Stomach (tissue), 9 donors: ENCODE results near the gene TRAPPC10. TPM values are rescaled to one million over a fixed set of nuclear protein-coding genes. Genes with fewer than 3 reads are reported as not detected.

Experiments used
- DNase-seq, 2 donors: peaks; one replicate each; pipeline versions ENCODE4 v3.0.0 to v3.0.0-alpha.2; 2013 to 2019
- H3K27ac ChIP-seq, 5 donors: fragments of 200-600 bp in 4 of 5; sonication (generic) in 4 of 5; one replicate each; pipeline ENCODE4 v1.5.1; 2013 to 2019; ENCODE audit warnings: mild to moderate bottlenecking in 1 of 5, moderate library complexity in 1 of 5
- H3K27me3 ChIP-seq, 3 donors: fragments of 200-600 bp; sonication (generic); one replicate each; pipeline ENCODE4 v1.5.1; 2017 to 2019; ENCODE audit warnings: mixed run types in 1 of 3
- H3K36me3 ChIP-seq, 4 donors: fragments of 200-600 bp; sonication (generic); 1 replicate in 3 of 4; 2 replicates in 1 of 4; pipeline ENCODE4 v1.5.1; 2016 to 2019
- H3K4me1 ChIP-seq, 4 donors: fragments of 200-600 bp; sonication (generic); one replicate each; pipeline ENCODE4 v1.5.1; 2016 to 2019
- H3K4me3 ChIP-seq, 4 donors: fragments of 200-600 bp; sonication (generic) in 3 of 4; one replicate each; pipeline ENCODE4 v1.5.1; 2016 to 2019; ENCODE audit warnings: mild to moderate bottlenecking in 1 of 4
- H3K9me3 ChIP-seq, 4 donors: fragments of 200-600 bp; sonication (generic); one replicate each; pipeline ENCODE4 v1.5.1; 2016 to 2019
- CTCF ChIP-seq, 7 experiments: fragments of 450-650 bp in 4 of 7; fragments of 200-600 bp in 3 of 7; sonication (generic) in 3 of 7; IDR thresholded peaks; one replicate each; pipeline ENCODE4 v1.5.1; 2016 to 2019; ENCODE audit warnings: antibody characterized with exemption in 7 of 7, control low read depth in 2 of 7, mild to moderate bottlenecking in 1 of 7
- EP300 ChIP-seq: sonication (generic); formaldehyde crosslinking; IDR thresholded peaks from one replicate; pipeline ENCODE4 v1.6.1; 2017; ENCODE audit warnings: antibody characterized with exemption
- POLR2A ChIP-seq, 4 donors: fragments of 450-650 bp; IDR thresholded peaks; one replicate each; pipeline ENCODE4 v1.6.1; 2016; ENCODE audit warnings: antibody characterized with exemption in 4 of 4, control low read depth in 2 of 4, mild to moderate bottlenecking in 1 of 4, moderate library complexity in 1 of 4
- POLR2AphosphoS5 ChIP-seq, 3 donors: sonication (generic); formaldehyde crosslinking; IDR thresholded peaks; one replicate each; pipeline ENCODE4 v1.6.1; 2016; ENCODE audit warnings: antibody characterized with exemption in 3 of 3
- whole genome bisulfite sequencing, 5 donors: extraction: QIAGEN DNeasy Blood & Tissue Kit in 3 of 5; methylation state at CpG; one replicate each; pipeline versions ENCODE4 v1.1.5 to v1.1.7; 2013 to 2018; 5-methylcytosine and 5-hydroxymethylcytosine counted together
- intact Hi-C: fragments of 100-400 bp; cut with DNase I; formaldehyde crosslinking; loops from one replicate; pipeline ENCODE4 v1.15.1; 2023; ENCODE audit warnings: low total_unique reads
- polyA plus RNA-seq, 3 donors: library from polyadenylated mRNA; stranded (reverse); fragments of 200-250 nt; gene quantifications; one replicate each; pipeline ENCODE4 v1.2.3, GENCODE V29; 2013
- total RNA-seq, 5 donors: library from RNA; depleted of rRNA; stranded (reverse); fragments of >200 nt; gene quantifications; one replicate each; pipeline versions ENCODE4 v1.1.0 to v1.2.3, GENCODE V29; 2014 to 2016
- donor health status: healthy with polysubstance abuse.
- donor health status: Bipolar disorder and iron deficiency.
- donor health status: healthy.

Gene TRAPPC10
- total and polyA plus RNA-seq, 8 donors, result 3.7 to 88.1 (median 23.7) TPM

- TF ChIP-seq EP300 (no peak), POLR2AphosphoS5 (IDR thresholded peaks at IDR 0.05) (no peak), POLR2A (IDR thresholded peaks at IDR 0.05) (no peak), CTCF (IDR thresholded peaks at IDR 0.05) (no peak)
- WGBS, 5 donors, result 84 to 90% (median 88%) methylated on average over 9 of the region's 9 CpGs
Measured at GRCh38 chr21:44017601-44018000, 5.5 kb downstream of the TRAPPC10 start.

DNA sequence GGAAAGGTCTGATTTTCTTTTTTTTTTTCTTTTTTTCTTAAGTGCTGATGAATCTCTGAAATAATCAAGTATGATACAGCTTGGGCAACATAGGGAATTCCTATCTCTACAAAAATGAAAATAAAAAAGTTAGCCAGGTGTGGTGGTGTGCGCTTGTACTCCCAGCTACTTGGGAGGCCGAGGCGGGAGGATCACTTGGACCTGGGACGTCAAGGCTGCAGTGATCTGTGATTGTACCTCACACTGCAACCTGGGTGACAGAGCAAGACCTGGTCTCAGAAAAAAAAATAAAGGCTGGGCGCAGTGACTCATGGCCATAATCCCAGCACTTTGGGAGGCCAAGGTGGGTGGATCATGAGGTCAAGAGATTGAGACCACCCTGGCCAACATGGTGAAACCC is 6.0 kb downstream of the TRAPPC10 start:
- H3K27me3 ChIP-seq, result no peaks in the 10 kb centered on the region
- WGBS, 5 donors, result 88 to 91% (median 90%) methylated on average over 5 of the region's 5 CpGs
- no peak overlapping the region for H3K27ac ChIP-seq
- peaks cover 29 to 94% (median 70%) of the 10 kb centered on the region in 4 donors for H3K4me1 ChIP-seq
- intact Hi-C loops, result no loop called here
- DNase-seq, result no peak
- no peak overlapping the region for H3K4me3 ChIP-seq
- no peaks in the 10 kb centered on the region for H3K36me3 ChIP-seq
- TF ChIP-seq EP300, result no peak
- no peak for TF ChIP-seq POLR2AphosphoS5 (IDR thresholded peaks at IDR 0.05)
- no peak for TF ChIP-seq POLR2A (IDR thresholded peaks at IDR 0.05)
- TF ChIP-seq CTCF (IDR thresholded peaks at IDR 0.05), result no peak
- H3K9me3 ChIP-seq, result no peaks in the 10 kb centered on the region

More at GRCh38 chr21:44017601-44018000, 5.5 kb downstream of the TRAPPC10 start:
- H3K27ac ChIP-seq, result no peak overlapping the region
- H3K36me3 ChIP-seq, result no peaks in the 10 kb centered on the region
- no peak overlapping the region for H3K4me3 ChIP-seq
- no peak for DNase-seq
- intact Hi-C loops, result no loop called here
- H3K27me3 ChIP-seq, result no peaks in the 10 kb centered on the region
- H3K9me3 ChIP-seq, result no peaks in the 10 kb centered on the region
- peaks cover 29 to 95% (median 72%) of the 10 kb centered on the region in 4 donors for H3K4me1 ChIP-seq

DNA sequence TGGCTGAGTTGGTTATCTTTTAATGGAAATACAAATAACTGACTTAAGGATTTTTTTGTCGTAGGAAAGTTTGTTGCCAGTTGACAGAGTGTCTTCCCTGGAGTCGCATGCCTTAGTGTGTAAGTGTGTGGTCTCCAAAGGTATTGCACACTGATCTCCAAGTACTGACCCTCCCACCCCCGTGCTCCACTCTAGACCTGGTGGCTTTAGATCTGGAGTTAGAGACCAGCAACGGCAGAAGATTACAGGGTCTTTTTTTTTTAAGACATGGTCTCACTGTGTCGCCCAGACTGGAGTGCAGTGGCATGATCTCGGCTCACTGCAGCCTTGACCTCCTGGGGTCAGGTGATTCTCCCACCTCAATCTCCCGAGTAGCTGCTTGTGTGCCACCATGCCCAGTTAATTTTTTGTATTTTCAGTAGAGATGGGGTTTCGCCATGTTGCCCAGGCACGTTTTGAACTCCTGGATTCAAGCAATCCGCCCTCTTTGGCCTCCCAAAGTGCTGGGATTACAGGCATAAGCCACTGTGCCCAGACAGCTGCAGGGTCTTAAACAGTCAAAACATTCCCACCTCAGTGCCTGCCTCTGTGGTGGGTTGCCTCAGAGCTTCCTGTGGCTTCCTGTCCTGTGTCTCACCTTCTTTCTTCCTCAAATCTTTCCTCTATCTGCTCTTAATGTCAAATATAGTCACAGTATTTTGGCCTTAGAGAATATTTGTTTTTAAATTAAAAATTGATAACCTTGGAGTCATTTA is 6.9 kb downstream of the TRAPPC10 start:
- peaks cover 24 to 94% (median 65%) of the 10 kb centered on the region in 4 donors for H3K4me1 ChIP-seq
- no peaks in the 10 kb centered on the region for H3K9me3 ChIP-seq
- 61 to 72% (median 65%) methylated on average over 10 of the region's 10 CpGs for WGBS, 5 donors
- intact Hi-C loops, result no loop called here
- H3K27me3 ChIP-seq, result no peaks in the 10 kb centered on the region
- H3K27ac ChIP-seq, result peak overlapping the region in 1 of 5 donors; percentile 34
- TF ChIP-seq EP300 (no peak), POLR2A (IDR thresholded peaks at IDR 0.05) (no peak), CTCF (IDR thresholded peaks at IDR 0.05) (no peak), POLR2AphosphoS5 (IDR thresholded peaks at IDR 0.05) (no peak)
- DNase-seq, result no peak
- no peak overlapping the region for H3K4me3 ChIP-seq
- H3K36me3 ChIP-seq, result no peaks in the 10 kb centered on the region

- no peak for TF ChIP-seq EP300
- no peak for TF ChIP-seq CTCF (IDR thresholded peaks at IDR 0.05)
- TF ChIP-seq POLR2A (IDR thresholded peaks at IDR 0.05), result no peak
- no peak for TF ChIP-seq POLR2AphosphoS5 (IDR thresholded peaks at IDR 0.05)
- Histone ChIP-seq H3K27ac (no peak overlapping the region), H3K36me3 (no peaks in the 10 kb centered on the region), H3K4me1 (peaks cover 24 to 94% (median 63%) of the 10 kb centered on the region in 4 donors), H3K9me3 (no peaks in the 10 kb centered on the region), H3K4me3 (no peak overlapping the region), H3K27me3 (no peaks in the 10 kb centered on the region)
- DNase-seq, result no peak
- WGBS, 5 donors, result 84 to 93% (median 86%) methylated on average over 8 of the region's 8 CpGs
- intact Hi-C loops, result no loop called here
Measured at GRCh38 chr21:44019568-44019958, 7.5 kb downstream of the TRAPPC10 start.
